Measurements from ENCODE around the gene RNF14. TPM values are rescaled to one million over a fixed set of nuclear protein-coding genes. Genes with fewer than 3 reads are reported as not detected.

Gene RNF14
- total and polyA plus RNA-seq, 2 experiments from 2014 or later = 8.9 to 19.0 TPM

- TF ChIP-seq ZNF462 (CRISPR knock-in tag; IDR thresholded peaks at IDR 0.05) (no peak), CTCF (conservative IDR thresholded peaks at IDR 0.05; ENCODE audit: low read depth in 2 of 2) (no peak), EZH2 (IDR thresholded peaks at IDR 0.05; ENCODE audit: low read depth, unreplicated experiment) (no peak)
- TF ChIP-seq, protein P1, sequence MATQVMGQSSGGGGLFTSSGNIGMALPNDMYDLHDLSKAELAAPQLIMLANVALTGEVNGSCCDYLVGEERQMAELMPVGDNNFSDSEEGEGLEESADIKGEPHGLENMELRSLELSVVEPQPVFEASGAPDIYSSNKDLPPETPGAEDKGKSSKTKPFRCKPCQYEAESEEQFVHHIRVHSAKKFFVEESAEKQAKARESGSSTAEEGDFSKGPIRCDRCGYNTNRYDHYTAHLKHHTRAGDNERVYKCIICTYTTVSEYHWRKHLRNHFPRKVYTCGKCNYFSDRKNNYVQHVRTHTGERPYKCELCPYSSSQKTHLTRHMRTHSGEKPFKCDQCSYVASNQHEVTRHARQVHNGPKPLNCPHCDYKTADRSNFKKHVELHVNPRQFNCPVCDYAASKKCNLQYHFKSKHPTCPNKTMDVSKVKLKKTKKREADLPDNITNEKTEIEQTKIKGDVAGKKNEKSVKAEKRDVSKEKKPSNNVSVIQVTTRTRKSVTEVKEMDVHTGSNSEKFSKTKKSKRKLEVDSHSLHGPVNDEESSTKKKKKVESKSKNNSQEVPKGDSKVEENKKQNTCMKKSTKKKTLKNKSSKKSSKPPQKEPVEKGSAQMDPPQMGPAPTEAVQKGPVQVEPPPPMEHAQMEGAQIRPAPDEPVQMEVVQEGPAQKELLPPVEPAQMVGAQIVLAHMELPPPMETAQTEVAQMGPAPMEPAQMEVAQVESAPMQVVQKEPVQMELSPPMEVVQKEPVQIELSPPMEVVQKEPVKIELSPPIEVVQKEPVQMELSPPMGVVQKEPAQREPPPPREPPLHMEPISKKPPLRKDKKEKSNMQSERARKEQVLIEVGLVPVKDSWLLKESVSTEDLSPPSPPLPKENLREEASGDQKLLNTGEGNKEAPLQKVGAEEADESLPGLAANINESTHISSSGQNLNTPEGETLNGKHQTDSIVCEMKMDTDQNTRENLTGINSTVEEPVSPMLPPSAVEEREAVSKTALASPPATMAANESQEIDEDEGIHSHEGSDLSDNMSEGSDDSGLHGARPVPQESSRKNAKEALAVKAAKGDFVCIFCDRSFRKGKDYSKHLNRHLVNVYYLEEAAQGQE (IDR thresholded peaks at IDR 0.05; ENCODE audit: unreplicated experiment) = no peak
Measured at GRCh38 chr5:141958113-141958512, 10.8 kb upstream of the RNF14 start, which contains the start of gene PCDH12 (continued).
